Thoracic aorta (tissue), 2 donors: ENCODE measurements around the gene RALBP1. TPM values are rescaled to one million over a fixed set of nuclear protein-coding genes. Genes with fewer than 3 reads are reported as not detected.
"Not testable (repeated sequence)": the region's sequence is repeated elsewhere in the genome, so short reads cannot be mapped to it uniquely, and the experiment has no call there.

ENCODE experiments used
- ATAC-seq: fragments of 150-250 bp; one replicate; pipeline ENCODE4 v1.8.0; 2017; ENCODE audit warnings: low read depth; ENCODE audit not compliant: insufficient number of reproducible peaks, low FRiP score
- DNase-seq: peaks from one replicate; pipeline ENCODE4 v3.0.0-alpha.2; 2020; ENCODE audit warnings: low spot score
- H3K27ac ChIP-seq, 2 donors: fragments of 200-600 bp; sonication (generic); 1 replicate in 1 of 2; 2 replicates in 1 of 2; pipeline ENCODE4 v1.5.1; 2016; ENCODE audit warnings: mild to moderate bottlenecking in 2 of 2, moderate library complexity in 2 of 2
- H3K27me3 ChIP-seq: fragments of 200-600 bp; sonication (generic); replicated peaks from 2 replicates; pipeline ENCODE4 v1.6.0; 2016; ENCODE audit warnings: mild to moderate bottlenecking; ENCODE audit not compliant: insufficient read depth
- H3K36me3 ChIP-seq: fragments of 200-600 bp; sonication (generic); one replicate; pipeline ENCODE4 v1.5.1; 2016
- H3K4me1 ChIP-seq, 2 donors: fragments of 200-600 bp; sonication (generic); 1 replicate in 1 of 2; 2 replicates in 1 of 2; pipeline versions ENCODE4 v1.5.1 to v1.6.0; 2016; ENCODE audit warnings: low read depth in 2 of 2, mild to moderate bottlenecking in 1 of 2; ENCODE audit not compliant: control insufficient read depth in 1 of 2
- H3K4me3 ChIP-seq: fragments of 200-600 bp; sonication (generic); 2 replicates; pipeline ENCODE4 v1.5.1; 2016; ENCODE audit warnings: mild to moderate bottlenecking
- H3K9me3 ChIP-seq: fragments of 200-600 bp; sonication (generic); 2 replicates; pipeline ENCODE4 v1.5.1; 2016
- CTCF ChIP-seq: fragments of 200-600 bp; sonication (generic); IDR thresholded peaks from one replicate; pipeline ENCODE4 v1.5.1; 2019; ENCODE audit warnings: antibody characterized with exemption
- total RNA-seq, 2 donors: library from RNA; depleted of rRNA; stranded (reverse); fragments of >200 nt; gene quantifications; one replicate each; pipeline versions ENCODE4 v1.1.0 to v1.2.3, GENCODE V29; 2016

The RALBP1 gene
- total RNA-seq, 2 donors from 2014 or later: 47.1 to 54.2 TPM

GRCh38 chr18:9446839-9447238 lies 28.5 kb upstream of the RALBP1 start:
- Histone ChIP-seq H3K4me1 (no peaks in the 10 kb centered on the region), H3K27me3 (no peaks in the 10 kb centered on the region), H3K27ac (no peak overlapping the region), H3K36me3 (no peaks in the 10 kb centered on the region), H3K4me3 (no peak overlapping the region), H3K9me3 (no peaks in the 10 kb centered on the region)
- ATAC-seq: no peak
- DNase-seq: no peak
- TF ChIP-seq CTCF: no peak

GRCh38 chr18:9447334-9447733 lies 28.0 kb upstream of the RALBP1 start:
- ATAC-seq (no peak), DNase-seq (no peak)
- no peaks in the 10 kb centered on the region for H3K36me3 ChIP-seq
- H3K4me3 ChIP-seq: no peak overlapping the region
- no peaks in the 10 kb centered on the region for H3K27me3 ChIP-seq
- H3K4me1 ChIP-seq: no peaks in the 10 kb centered on the region
- H3K27ac ChIP-seq: no peak overlapping the region
- no peaks in the 10 kb centered on the region for H3K9me3 ChIP-seq
- no peak for TF ChIP-seq CTCF

GRCh38 chr18:9449600-9450414 lies 25.5 kb upstream of the RALBP1 start:
- Histone ChIP-seq H3K4me1 (no peaks in the 10 kb centered on the region), H3K27me3 (no peaks in the 10 kb centered on the region), H3K27ac (no peak overlapping the region), H3K4me3 (no peak overlapping the region), H3K36me3 (no peaks in the 10 kb centered on the region), H3K9me3 (no peaks in the 10 kb centered on the region)
- ATAC-seq: no peak
- no peak for TF ChIP-seq CTCF
- DNase-seq: no peak

GRCh38 chr18:9450920-9451319 lies 24.4 kb upstream of the RALBP1 start:
- H3K27me3 ChIP-seq, H3K36me3 ChIP-seq, H3K27ac ChIP-seq, H3K4me1 ChIP-seq, H3K4me3 ChIP-seq, DNase-seq, ATAC-seq, H3K9me3 ChIP-seq: not testable (repeated sequence)

- TF ChIP-seq CTCF: no peak
- no peak for ATAC-seq
- H3K27me3 ChIP-seq: no peaks in the 10 kb centered on the region
- no peaks in the 10 kb centered on the region for H3K4me1 ChIP-seq
- no peaks in the 10 kb centered on the region for H3K9me3 ChIP-seq
- no peak for DNase-seq
- H3K4me3 ChIP-seq: no peak overlapping the region
- no peaks in the 10 kb centered on the region for H3K36me3 ChIP-seq
- no peak overlapping the region for H3K27ac ChIP-seq
These were observed 22.0 kb upstream of the RALBP1 start for GRCh38 chr18:9453283-9453682.
